GM21717 (cell line): ENCODE data around the gene ADAMTS9.

Experiments used
- ATAC-seq: cut with Tn5 transposase; IDR thresholded peaks from one replicate; pipeline ENCODE4 v1.9.1; 2021; ENCODE audit warnings: mild to moderate bottlenecking, moderate library complexity; ENCODE audit not compliant: unreplicated experiment

Gene ADAMTS9

GRCh38 chr3:64621275-64621674 is 66.5 kb downstream of the ADAMTS9 start:
- ATAC-seq: no peak

GRCh38 chr3:64620020-64620419 is 67.8 kb downstream of the ADAMTS9 start:
- no peak for ATAC-seq

- ATAC-seq: no peak
These were observed 68.6 kb downstream of the ADAMTS9 start for GRCh38 chr3:64619216-64619615.

- no peak for ATAC-seq
These were observed 70.2 kb downstream of the ADAMTS9 start for GRCh38 chr3:64617610-64618009.

- no peak for ATAC-seq
These were observed 70.8 kb downstream of the ADAMTS9 start for GRCh38 chr3:64616953-64617352.

GRCh38 chr3:64612916-64613526 is 74.8 kb downstream of the ADAMTS9 start:
- ATAC-seq: no peak

- no peak for ATAC-seq
These were observed 75.5 kb downstream of the ADAMTS9 start for GRCh38 chr3:64612082-64612860.

- ATAC-seq: no peak
These were observed 79.1 kb downstream of the ADAMTS9 start for GRCh38 chr3:64608741-64609140.

GRCh38 chr3:64607032-64607551 is 80.7 kb downstream of the ADAMTS9 start:
- no peak for ATAC-seq

- ATAC-seq: no peak
These were observed 83.5 kb downstream of the ADAMTS9 start for GRCh38 chr3:64604313-64604712.

GRCh38 chr3:64601824-64602223 is 86.0 kb downstream of the ADAMTS9 start:
- no peak for ATAC-seq

GRCh38 chr3:64600246-64600950 is 87.4 kb downstream of the ADAMTS9 start:
- no peak for ATAC-seq

GRCh38 chr3:64599651-64600050 is 88.1 kb downstream of the ADAMTS9 start:
- no peak for ATAC-seq

GRCh38 chr3:64595253-64595694 is 92.5 kb downstream of the ADAMTS9 start:
- ATAC-seq: no peak

GRCh38 chr3:64594134-64594533 is 93.7 kb downstream of the ADAMTS9 start:
- no peak for ATAC-seq

- ATAC-seq: no peak
These were observed 94.5 kb downstream of the ADAMTS9 start for GRCh38 chr3:64593350-64593749.

GRCh38 chr3:64591615-64592014 is 96.2 kb downstream of the ADAMTS9 start:
- ATAC-seq: no peak

- no peak for ATAC-seq
These were observed 99.4 kb downstream of the ADAMTS9 start for GRCh38 chr3:64588380-64588779.

GRCh38 chr3:64586952-64587351 is 100.8 kb downstream of the ADAMTS9 start:
- ATAC-seq: no peak

GRCh38 chr3:64584179-64584578 is 103.6 kb downstream of the ADAMTS9 start:
- ATAC-seq: no peak

GRCh38 chr3:64578797-64579196 is 109.0 kb downstream of the ADAMTS9 start:
- no peak for ATAC-seq
